ENCODE data around the gene HBQ1.
"Not testable (repeated sequence)": the region's sequence is repeated elsewhere in the genome, so short reads cannot be mapped to it uniquely, and the experiment has no call there.

HBQ1 gene

DNA sequence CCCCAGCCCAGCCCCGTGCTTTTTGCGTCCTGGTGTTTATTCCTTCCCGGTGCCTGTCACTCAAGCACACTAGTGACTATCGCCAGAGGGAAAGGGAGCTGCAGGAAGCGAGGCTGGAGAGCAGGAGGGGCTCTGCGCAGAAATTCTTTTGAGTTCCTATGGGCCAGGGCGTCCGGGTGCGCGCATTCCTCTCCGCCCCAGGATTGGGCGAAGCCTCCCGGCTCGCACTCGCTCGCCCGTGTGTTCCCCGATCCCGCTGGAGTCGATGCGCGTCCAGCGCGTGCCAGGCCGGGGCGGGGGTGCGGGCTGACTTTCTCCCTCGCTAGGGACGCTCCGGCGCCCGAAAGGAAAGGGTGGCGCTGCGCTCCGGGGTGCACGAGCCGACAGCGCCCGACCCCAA lies 4.3 kb upstream of the HBQ1 start:
- DNase-seq (ENCODE audit: low read depth in 2 of 2), result not testable (repeated sequence)

DNA sequence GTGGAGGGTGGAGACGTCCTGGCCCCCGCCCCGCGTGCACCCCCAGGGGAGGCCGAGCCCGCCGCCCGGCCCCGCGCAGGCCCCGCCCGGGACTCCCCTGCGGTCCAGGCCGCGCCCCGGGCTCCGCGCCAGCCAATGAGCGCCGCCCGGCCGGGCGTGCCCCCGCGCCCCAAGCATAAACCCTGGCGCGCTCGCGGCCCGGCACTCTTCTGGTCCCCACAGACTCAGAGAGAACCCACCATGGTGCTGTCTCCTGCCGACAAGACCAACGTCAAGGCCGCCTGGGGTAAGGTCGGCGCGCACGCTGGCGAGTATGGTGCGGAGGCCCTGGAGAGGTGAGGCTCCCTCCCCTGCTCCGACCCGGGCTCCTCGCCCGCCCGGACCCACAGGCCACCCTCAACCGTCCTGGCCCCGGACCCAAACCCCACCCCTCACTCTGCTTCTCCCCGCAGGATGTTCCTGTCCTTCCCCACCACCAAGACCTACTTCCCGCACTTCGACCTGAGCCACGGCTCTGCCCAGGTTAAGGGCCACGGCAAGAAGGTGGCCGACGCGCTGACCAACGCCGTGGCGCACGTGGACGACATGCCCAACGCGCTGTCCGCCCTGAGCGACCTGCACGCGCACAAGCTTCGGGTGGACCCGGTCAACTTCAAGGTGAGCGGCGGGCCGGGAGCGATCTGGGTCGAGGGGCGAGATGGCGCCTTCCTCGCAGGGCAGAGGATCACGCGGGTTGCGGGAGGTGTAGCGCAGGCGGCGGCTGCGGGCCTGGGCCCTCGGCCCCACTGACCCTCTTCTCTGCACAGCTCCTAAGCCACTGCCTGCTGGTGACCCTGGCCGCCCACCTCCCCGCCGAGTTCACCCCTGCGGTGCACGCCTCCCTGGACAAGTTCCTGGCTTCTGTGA lies 3.5 kb upstream of the HBQ1 start, which contains the start of gene HBA1:
HBA1 (plus strand) TSS at position 204 of the 906 bp plus-strand sequence; CDS start at position 241, 37 bp downstream.
- not testable (repeated sequence) for DNase-seq (ENCODE audit: low read depth in 2 of 2)

DNA sequence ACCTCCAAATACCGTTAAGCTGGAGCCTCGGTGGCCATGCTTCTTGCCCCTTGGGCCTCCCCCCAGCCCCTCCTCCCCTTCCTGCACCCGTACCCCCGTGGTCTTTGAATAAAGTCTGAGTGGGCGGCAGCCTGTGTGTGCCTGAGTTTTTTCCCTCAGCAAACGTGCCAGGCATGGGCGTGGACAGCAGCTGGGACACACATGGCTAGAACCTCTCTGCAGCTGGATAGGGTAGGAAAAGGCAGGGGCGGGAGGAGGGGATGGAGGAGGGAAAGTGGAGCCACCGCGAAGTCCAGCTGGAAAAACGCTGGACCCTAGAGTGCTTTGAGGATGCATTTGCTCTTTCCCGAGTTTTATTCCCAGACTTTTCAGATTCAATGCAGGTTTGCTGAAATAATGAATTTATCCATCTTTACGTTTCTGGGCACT lies 2.9 kb upstream of the HBQ1 start:
- no peak for DNase-seq (ENCODE audit: low read depth in 2 of 2)

DNA sequence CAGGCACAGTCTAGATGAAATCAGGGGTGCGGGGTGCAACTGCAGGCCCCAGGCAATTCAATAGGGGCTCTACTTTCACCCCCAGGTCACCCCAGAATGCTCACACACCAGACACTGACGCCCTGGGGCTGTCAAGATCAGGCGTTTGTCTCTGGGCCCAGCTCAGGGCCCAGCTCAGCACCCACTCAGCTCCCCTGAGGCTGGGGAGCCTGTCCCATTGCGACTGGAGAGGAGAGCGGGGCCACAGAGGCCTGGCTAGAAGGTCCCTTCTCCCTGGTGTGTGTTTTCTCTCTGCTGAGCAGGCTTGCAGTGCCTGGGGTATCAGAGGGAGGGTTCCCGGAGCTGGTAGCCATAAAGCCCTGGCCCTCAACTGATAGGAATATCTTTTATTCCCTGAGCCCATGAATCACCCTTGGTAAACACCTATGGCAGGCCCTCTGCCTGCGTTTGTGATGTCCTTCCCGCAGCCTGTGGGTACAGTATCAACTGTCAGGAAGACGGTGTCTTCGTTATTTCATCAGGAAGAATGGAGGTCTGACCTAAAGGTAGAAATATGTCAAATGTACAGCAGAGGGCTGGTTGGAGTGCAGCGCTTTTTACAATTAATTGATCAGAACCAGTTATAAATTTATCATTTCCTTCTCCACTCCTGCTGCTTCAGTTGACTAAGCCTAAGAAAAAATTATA lies 2.1 kb upstream of the HBQ1 start:
- DNase-seq (ENCODE audit: low read depth in 2 of 2), result no peak

DNA sequence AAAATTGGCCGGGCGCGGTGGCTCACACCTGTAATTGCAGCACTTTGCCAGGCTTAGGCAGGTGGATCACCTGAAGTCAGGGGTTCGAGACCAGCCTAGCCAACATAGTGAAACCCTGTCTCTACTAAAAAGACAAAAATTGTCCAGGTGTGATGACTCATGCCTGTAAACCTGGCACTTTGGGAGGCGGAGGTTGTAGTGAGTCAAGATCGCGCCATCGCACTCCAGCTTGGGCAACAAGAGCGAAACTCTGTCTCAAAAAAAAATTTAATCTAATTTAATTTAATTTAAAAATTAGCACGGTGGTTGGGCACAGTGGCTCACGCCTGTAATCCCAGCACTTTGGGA lies 1.6 kb upstream of the HBQ1 start:
- no peak for DNase-seq (ENCODE audit: low read depth in 2 of 2)

DNA sequence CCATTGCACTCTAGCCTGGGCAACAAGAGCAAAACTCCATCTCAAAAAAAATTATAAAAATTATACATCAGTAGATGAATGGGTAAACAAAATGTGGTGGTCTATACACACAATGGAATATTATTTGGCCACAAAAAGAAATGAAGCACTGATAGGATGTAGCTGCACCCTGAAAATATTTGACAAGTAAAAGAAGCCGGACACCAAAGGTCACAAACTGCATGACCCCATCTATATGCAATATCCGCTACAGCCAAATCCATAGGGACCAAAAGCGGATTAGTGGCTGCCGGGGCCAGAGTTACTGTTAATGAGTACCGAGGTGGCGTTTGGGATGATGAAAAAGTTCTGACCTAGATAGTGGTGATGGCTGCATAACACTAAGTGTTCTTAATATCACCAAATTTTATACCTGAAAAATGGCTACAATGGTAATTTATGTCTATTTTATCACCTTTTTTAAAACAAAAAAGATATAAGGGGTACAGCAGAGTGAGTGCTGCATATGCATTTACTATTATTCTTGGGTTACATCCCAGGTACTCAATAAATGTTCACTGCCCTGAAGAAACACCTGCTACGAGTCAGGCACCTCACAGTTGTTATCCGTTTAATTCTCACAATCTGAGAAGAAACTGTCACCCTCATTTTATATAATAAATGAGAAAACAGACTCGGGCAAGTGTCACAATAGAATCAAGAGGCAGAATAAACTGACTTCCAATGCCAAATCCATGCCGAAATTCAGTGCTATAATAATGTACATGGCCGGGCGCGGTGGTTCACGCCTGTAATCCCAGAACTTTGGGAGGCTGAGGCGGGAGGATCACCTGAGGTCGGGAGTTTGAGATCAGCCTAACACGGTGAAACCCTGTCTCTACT lies 807 bp upstream of the HBQ1 start:
- DNase-seq (ENCODE audit: low read depth in 2 of 2), result no peak

GRCh38 chr16:180681-181564 lies 664 bp downstream of the HBQ1 start:
- DNase-seq (ENCODE audit: low read depth in 2 of 2), result peak; percentile 74 to 92

- no peak for DNase-seq (ENCODE audit: low read depth in 2 of 2)
Observed at GRCh38 chr16:181565-182021, 1.3 kb downstream of the HBQ1 start.

- no peak for DNase-seq (ENCODE audit: low read depth in 2 of 2)
Observed at GRCh38 chr16:183005-183404, 2.7 kb downstream of the HBQ1 start.

DNA sequence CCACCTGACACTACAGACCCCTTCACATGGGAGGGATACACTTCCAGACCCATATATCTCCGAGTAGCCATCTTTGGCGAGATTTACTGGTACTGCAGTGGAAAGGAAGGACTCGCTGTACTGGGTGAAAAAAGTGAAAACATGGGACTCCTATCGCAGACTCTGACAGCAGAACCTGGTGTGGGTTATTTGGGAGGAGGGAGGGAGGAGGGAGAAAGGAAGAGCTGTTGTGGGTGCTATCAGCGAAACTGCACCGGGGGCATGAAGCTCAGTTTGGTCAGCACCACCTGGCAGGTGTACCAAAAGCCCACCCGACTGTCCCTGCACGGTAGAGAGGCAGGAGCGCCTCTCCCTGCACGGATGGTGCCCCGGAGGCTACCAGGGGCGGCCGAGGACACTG lies 5.0 kb downstream of the HBQ1 start:
- no peak for DNase-seq (ENCODE audit: low read depth in 2 of 2)

DNA sequence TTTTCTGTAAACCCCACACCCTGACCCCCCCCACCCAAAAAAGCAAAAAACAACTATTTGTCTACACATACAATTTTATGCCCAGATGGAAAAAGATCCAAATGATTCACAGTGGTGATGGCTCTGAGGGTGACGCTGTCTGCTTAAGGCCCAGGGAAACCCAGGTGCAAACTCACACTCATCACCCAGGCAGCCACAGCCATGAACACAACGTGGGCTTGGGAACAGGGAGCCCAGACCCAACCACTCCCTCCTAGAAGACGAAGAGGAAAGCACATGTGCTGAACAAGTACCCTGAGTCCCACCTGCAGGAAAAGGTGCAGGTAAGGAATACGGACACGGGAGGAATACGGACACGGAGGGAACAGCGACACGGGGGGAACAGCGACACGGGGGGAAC lies 5.4 kb downstream of the HBQ1 start:
- no peak for DNase-seq (ENCODE audit: low read depth in 2 of 2)

GRCh38 chr16:187330-187729 lies 7.1 kb downstream of the HBQ1 start:
- DNase-seq (ENCODE audit: low read depth in 2 of 2), result no peak

GRCh38 chr16:188674-189073 lies 8.4 kb downstream of the HBQ1 start:
- DNase-seq (ENCODE audit: low read depth in 2 of 2), result no peak

DNA sequence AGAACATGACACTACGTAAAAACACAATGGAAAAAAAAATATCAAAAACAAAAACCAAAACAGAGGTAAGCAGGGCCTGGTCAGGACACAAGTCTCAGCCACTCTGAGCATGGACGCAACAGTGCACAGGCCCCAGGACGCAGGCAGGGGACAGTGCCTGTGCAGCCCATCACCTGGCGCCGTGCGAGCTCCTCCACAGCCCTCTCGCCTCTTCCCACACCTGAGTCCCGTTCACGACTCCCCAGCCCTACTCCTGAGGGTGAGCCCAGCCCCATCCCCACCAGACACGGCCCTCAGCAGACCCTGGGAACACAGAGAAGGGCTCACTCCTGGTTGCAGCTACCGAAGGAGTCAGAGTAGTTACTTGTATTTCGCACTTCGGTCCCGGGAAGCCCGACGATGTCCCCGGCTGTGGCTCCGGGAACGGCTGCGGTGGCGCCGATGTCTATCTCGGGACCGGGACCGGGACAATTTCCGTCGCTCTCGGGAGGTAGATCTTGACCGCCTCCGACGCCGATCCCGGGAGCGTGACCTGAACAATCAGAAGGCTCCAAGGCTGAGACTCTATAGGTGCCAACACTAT lies 9.4 kb downstream of the HBQ1 start:
- DNase-seq (ENCODE audit: low read depth in 2 of 2), result no peak

GRCh38 chr16:191831-192230 lies 11.6 kb downstream of the HBQ1 start:
- no peak for DNase-seq (ENCODE audit: low read depth in 2 of 2)

DNA sequence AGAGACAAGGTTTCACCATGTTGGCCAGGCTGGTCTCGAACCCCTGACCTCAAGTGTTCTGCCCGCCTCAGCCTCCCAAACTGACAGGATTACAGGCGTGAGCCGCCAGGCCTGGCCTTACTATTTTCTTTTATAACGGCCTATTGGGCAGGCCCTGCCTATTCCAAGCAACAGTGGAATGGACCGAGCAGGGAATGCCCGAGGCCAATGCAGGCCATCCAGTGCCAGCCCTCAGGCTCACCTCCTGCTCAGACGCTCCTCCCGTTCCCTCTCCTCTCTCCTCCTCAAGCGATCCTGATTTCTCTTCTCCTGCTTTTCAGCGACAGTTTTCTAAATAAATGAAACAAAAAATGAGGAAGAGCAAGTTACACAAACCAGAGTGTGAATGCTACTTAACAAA lies 12.4 kb downstream of the HBQ1 start:
- no peak for DNase-seq (ENCODE audit: low read depth in 2 of 2)

GRCh38 chr16:193441-193840 lies 13.2 kb downstream of the HBQ1 start:
- no peak for DNase-seq (ENCODE audit: low read depth in 2 of 2)

- DNase-seq (ENCODE audit: low read depth in 2 of 2), result no peak
Observed at GRCh38 chr16:194516-194915, 14.3 kb downstream of the HBQ1 start.

- DNase-seq (ENCODE audit: low read depth in 2 of 2), result no peak
Observed at GRCh38 chr16:200388-200787, 20.1 kb downstream of the HBQ1 start.

DNA sequence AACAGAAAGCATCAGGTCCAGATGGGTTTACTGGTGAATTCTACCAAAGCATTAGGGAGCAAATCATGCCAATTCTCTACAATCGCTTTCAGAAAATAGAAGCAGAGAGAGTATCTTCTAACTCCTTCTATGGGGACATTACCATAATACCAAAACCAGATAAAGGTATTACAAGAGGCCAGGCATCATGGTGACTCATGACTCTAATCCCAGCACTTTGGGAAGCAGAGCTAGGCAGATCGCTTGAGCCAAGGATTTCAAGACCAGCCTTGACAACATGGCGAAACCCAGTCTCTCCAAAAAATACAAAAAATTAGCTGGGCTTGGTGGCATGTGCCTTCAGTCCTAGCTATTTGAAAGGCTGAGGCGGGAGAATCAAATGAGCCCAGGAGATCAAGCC lies 23.0 kb downstream of the HBQ1 start:
- DNase-seq (ENCODE audit: low read depth in 2 of 2), result no peak

DNA sequence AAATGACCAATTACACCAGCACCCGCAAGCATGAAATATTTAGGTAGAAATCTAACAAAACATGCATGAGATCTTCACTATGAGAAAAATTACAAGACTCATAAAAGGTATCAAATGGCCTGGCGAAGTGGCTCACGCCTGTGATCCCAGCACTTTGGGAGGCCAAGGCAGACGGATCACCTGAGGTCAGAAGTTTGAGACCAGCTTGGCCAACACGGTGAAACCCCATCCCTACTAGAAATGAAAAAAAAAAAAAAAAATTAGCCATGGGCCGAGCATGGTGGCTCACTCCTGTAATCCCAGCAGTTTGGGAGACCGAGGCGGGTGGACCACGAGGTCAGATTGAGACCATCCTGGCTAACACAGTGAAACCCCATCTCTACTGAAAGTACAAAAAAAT lies 23.8 kb downstream of the HBQ1 start:
- DNase-seq (ENCODE audit: low read depth in 2 of 2), result not testable (repeated sequence)
